Ovary (tissue), 9 donors: ENCODE data around the gene PTOV1. TPM values are rescaled to one million over a fixed set of nuclear protein-coding genes. Genes with fewer than 3 reads are reported as not detected.

ENCODE experiments used
- DNase-seq, 5 donors: peaks; one replicate each; pipeline ENCODE4 v3.0.0-alpha.2; 2019 to 2020
- H3K27ac ChIP-seq, 2 donors: fragments of 200-600 bp; one replicate each; pipeline versions ENCODE4 v1.5.1 to v1.8.0; 2019 to 2022
- H3K27me3 ChIP-seq: fragments of 200-600 bp; one replicate; pipeline ENCODE4 v1.8.0; 2022
- H3K36me3 ChIP-seq: fragments of 200-600 bp; sonication (generic); one replicate; pipeline ENCODE4 v1.5.1; 2019
- H3K4me1 ChIP-seq: one replicate; pipeline ENCODE4 v1.8.1; 2013; ENCODE audit warnings: mild to moderate bottlenecking, moderate library complexity; ENCODE audit not compliant: insufficient read depth
- H3K4me3 ChIP-seq: fragments of 200-600 bp; sonication (generic); one replicate; pipeline ENCODE4 v1.5.1; 2017
- H3K9me3 ChIP-seq, 2 donors: fragments of 200-600 bp in 1 of 2; sonication (generic) in 1 of 2; one replicate each; pipeline versions ENCODE4 v1.5.1 to v1.8.1; 2013 to 2019; ENCODE audit warnings: mild to moderate bottlenecking in 1 of 2, moderate library complexity in 1 of 2
- EP300 ChIP-seq: sonication (generic); formaldehyde crosslinking; IDR thresholded peaks from one replicate; pipeline ENCODE4 v1.6.1; 2017; ENCODE audit warnings: antibody characterized with exemption
- POLR2A ChIP-seq: fragments of 450-650 bp; IDR thresholded peaks from one replicate; pipeline ENCODE4 v1.6.1; 2017; ENCODE audit warnings: antibody characterized with exemption, mild to moderate bottlenecking, moderate library complexity
- WGBS, 3 donors: extraction: QIAGEN DNeasy Blood & Tissue Kit in 1 of 3; methylation state at CpG; one replicate each; pipeline versions ENCODE4 v1.1.5 to v1.1.7; 2013 to 2017; 5-methylcytosine and 5-hydroxymethylcytosine counted together
- intact Hi-C, 4 donors: fragments of 100-400 bp; cut with DNase I; formaldehyde crosslinking; loops; one replicate each; pipeline versions ENCODE4 v1.11.0 to v1.15.1; 2022 to 2023
- polyA plus RNA-seq, 2 donors: library from polyadenylated mRNA; stranded (reverse); fragments of 200-250 nt in 1 of 2; fragments of 350-450 nt in 1 of 2; fragmentation: Illumina TruSeq in 1 of 2; extraction: RNeasy Lipid Tissue Mini Kit (QIAGEN cat#74804) in 1 of 2; gene quantifications; one replicate each; pipeline ENCODE4 v1.2.3, GENCODE V29; 2013 to 2014
- total RNA-seq, 7 donors: library from RNA; depleted of rRNA in 2 of 7; stranded (reverse); fragments of >200 nt in 2 of 7; fragmentation: NEBNext Ultra II Directional in 3 of 7; extraction: Animal tissue kit (Norgen Biotek cat#: 25700) in 3 of 7; gene quantifications; one replicate each; pipeline versions ENCODE4 v1.1.0 to v1.2.4, GENCODE V29; 2016 to 2023
- TF ChIP-seq, protein P1 (sequence below), 3 donors: fragments of 450-650 bp in 2 of 3; fragments of 200-600 bp in 1 of 3; IDR thresholded peaks; one replicate each; pipeline versions ENCODE4 v1.5.1 to v1.8.0; 2016 to 2022; ENCODE audit warnings: antibody characterized with exemption in 3 of 3, mild to moderate bottlenecking in 1 of 3
- donor health status: DM: no; HTN: no; CAD: no; lungs with moderate emphysema.
- donor health status: DM: no; HTN: no; CAD: no.
- donor health status: Bipolar disorder and iron deficiency.
- donor health status: DM: yes; HTN: yes; CAD: no.
- donor health status: DM: no; HTN: no; CAD: no.
- donor health status: DM: yes; HTN: yes; CAD: no.

Gene PTOV1
- total and polyA plus RNA-seq, 9 donors, result 22.2 to 256 (median 186) TPM

DNA sequence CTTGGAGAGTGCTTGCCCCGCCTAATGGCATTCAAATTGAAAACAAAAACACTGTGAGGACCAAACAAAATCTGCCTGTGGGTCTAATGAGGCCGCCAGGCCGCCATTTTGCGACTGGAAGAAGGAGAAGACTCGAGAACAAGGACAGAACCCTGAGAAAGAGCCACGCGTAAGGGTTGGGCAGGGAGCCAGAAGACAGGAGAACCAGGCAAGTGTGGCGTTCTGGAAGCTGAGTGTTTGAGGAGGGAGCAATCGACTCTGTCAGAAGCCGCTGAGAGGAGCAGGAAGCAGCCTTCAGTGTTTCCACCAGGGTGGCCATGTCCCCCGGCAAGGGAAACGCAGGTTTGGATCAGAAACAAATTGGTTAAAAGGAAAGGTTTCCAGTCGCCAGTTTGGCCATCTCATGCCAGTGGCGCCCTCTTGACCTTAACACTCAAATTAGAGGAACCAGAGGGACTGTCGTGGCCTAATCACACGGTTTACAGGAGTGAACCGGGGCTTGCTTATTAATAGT, 10.2 kb upstream of the PTOV1 start:
- no peaks in the 10 kb centered on the region for H3K36me3 ChIP-seq

DNA sequence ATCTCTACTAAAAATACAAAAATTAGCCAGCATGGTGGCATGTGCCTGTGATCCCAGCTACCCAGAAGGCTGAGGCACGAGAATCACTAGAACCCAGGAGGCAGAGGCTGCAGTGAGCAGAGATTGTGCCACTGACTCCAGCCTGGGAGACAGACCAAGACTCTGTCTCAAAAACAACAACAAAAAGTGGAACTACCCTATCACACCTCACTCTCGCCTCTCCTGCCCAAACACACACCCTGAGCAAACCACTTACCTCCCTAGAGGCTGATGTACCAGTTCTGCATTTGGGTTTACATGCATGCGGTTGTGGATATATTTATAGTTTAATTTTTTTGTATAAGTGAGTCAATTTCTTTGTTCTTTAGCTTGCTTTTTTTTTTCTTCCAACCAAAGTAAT, 7.7 kb upstream of the PTOV1 start:
- no peak overlapping the region for H3K4me3 ChIP-seq
- H3K27ac ChIP-seq, result no peak overlapping the region
- TF ChIP-seq POLR2A (no peak), EP300 (no peak)
- TF ChIP-seq, protein P1, sequence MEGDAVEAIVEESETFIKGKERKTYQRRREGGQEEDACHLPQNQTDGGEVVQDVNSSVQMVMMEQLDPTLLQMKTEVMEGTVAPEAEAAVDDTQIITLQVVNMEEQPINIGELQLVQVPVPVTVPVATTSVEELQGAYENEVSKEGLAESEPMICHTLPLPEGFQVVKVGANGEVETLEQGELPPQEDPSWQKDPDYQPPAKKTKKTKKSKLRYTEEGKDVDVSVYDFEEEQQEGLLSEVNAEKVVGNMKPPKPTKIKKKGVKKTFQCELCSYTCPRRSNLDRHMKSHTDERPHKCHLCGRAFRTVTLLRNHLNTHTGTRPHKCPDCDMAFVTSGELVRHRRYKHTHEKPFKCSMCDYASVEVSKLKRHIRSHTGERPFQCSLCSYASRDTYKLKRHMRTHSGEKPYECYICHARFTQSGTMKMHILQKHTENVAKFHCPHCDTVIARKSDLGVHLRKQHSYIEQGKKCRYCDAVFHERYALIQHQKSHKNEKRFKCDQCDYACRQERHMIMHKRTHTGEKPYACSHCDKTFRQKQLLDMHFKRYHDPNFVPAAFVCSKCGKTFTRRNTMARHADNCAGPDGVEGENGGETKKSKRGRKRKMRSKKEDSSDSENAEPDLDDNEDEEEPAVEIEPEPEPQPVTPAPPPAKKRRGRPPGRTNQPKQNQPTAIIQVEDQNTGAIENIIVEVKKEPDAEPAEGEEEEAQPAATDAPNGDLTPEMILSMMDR (IDR thresholded peaks at IDR 0.05), result no peak
- no peaks in the 10 kb centered on the region for H3K9me3 ChIP-seq
- no peaks in the 10 kb centered on the region for H3K36me3 ChIP-seq
- 84 to 90% (median 87%) methylated on average over 3 of the region's 3 CpGs for WGBS, 3 donors
- H3K4me1 ChIP-seq, result no peaks in the 10 kb centered on the region
- no peak for DNase-seq
- H3K27me3 ChIP-seq, result no peaks in the 10 kb centered on the region
- intact Hi-C loops, result no loop called here

More for the DNA sequence above, 10.2 kb upstream of the PTOV1 start:
- intact Hi-C loops, result no loop called here
- no peak for TF ChIP-seq EP300
- TF ChIP-seq, protein P1 (IDR thresholded peaks at IDR 0.05), result no peak
- TF ChIP-seq POLR2A, result no peak
- DNase-seq, result peak in 1 of 5 donors; percentile 36
- 88 to 91% (median 90%) methylated on average over 17 of the region's 17 CpGs for WGBS, 3 donors
- no peak overlapping the region for H3K4me3 ChIP-seq
- H3K4me1 ChIP-seq, result no peaks in the 10 kb centered on the region
- H3K9me3 ChIP-seq, result no peaks in the 10 kb centered on the region
- H3K27ac ChIP-seq, result no peak overlapping the region
- no peaks in the 10 kb centered on the region for H3K27me3 ChIP-seq

DNA sequence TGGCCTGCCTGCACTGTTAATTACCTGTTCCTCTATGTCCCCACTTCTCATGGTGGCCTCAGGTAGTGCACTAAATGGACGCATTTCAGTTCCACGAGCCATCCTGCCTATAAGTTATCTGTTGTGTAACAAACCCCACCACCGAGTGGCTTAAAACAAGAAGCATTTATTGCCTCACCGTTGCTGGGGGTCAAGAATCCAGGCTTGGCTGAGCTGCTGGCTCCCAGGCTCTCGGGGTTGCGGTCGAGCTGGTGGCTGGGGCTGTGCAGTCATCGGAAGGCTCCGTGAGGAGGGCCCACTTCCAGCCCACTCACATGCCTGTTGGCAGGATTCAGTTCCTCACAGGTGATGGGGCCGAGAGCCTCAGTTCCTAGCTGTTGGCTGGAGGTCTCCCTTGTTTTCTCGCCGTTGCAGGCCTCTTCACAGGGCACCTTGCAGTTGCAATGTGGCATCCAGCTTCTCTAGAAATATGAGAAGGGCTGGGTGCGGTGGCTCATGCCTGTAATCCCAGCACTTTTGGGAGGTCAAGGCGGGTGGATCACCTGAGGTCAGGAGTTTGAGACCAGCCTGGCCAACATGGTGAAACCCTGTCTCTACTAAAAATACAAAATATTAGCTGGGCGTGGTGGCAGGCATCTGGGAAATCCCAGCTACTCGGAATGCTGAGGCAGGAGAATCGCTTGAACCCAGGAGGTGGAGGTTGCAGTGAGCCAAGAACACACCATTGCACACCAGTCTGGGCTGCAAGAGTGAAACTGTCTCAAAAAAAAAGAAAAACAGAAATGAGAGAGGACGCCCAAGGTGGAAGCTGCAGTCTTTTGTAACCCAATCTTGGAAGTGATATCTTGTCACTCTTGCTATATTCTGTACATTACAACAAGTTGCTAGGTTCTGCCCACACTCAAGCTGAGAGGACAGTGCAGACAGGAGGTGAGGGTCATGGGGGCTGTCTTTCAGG, 6.5 kb upstream of the PTOV1 start:
- intact Hi-C loops, result no loop called here
- DNase-seq, result no peak
- no peaks in the 10 kb centered on the region for H3K36me3 ChIP-seq
- no peak overlapping the region for H3K27ac ChIP-seq
- no peak overlapping the region for H3K4me3 ChIP-seq
- no peaks in the 10 kb centered on the region for H3K27me3 ChIP-seq
- no peaks in the 10 kb centered on the region for H3K4me1 ChIP-seq
- 79 to 84% (median 79%) methylated on average over 18 of the region's 18 CpGs for WGBS, 3 donors
- TF ChIP-seq EP300 (no peak), POLR2A (no peak)
- TF ChIP-seq, protein P1 (IDR thresholded peaks at IDR 0.05), result no peak
- no peaks in the 10 kb centered on the region for H3K9me3 ChIP-seq

DNA sequence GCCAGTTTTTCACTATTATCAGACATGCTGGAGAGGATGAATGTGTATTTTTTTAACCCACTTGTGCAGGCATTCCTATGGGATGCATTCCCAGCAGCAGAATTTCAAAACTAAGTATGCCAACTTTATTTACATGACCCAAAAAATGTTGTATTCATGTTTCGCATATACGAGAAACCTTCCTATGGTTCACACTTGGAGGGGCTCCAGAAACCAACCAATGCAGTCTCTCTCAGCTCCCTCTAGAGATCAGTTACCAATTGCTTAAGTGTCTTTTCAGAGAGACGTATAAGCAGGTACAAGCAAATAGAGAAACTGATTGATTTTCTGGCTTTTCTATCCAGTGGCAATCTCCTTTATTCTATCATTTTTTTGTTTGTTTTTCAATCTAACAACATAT, 5.5 kb upstream of the PTOV1 start:
- Histone ChIP-seq H3K4me1 (peaks cover 2% of the 10 kb centered on the region), H3K4me3 (no peak overlapping the region), H3K27me3 (no peaks in the 10 kb centered on the region), H3K9me3 (no peaks in the 10 kb centered on the region), H3K27ac (no peak overlapping the region), H3K36me3 (no peaks in the 10 kb centered on the region)
- no peak for TF ChIP-seq EP300
- TF ChIP-seq, protein P1 (IDR thresholded peaks at IDR 0.05), result no peak
- no peak for TF ChIP-seq POLR2A
- DNase-seq, result no peak
- intact Hi-C loops, result no loop called here
- 41 to 43% (median 42%) methylated on average over 3 of the region's 3 CpGs for WGBS, 3 donors
